ENCODE results near the gene MOV10. TPM values are rescaled to one million over a fixed set of nuclear protein-coding genes. Genes with fewer than 3 reads are reported as not detected.

Gene MOV10
- total RNA-seq, 1 experiment from 2014 or later: 13.8 TPM

- no peak overlapping the region for H3K4me3 ChIP-seq (ENCODE audit: low read length)
- no peaks in the 10 kb centered on the region for H3K27me3 ChIP-seq (ENCODE audit: low read length)
- DNase-seq: no peak
- no peak overlapping the region for H3K4me2 ChIP-seq (ENCODE audit: low read depth, low read length, poor library complexity, severe bottlenecking)
- peaks cover 40% of the 10 kb centered on the region for H3K4me1 ChIP-seq (ENCODE audit: low read length)
- no peaks in the 10 kb centered on the region for H3K36me3 ChIP-seq (ENCODE audit: insufficient read depth, low read length)
- no peak overlapping the region for H3K27ac ChIP-seq (ENCODE audit: low read length)
- H2AFZ ChIP-seq (ENCODE audit: low read length): no peak overlapping the region
- H3K79me2 ChIP-seq (ENCODE audit: low read length): no peaks in the 10 kb centered on the region
- H3K9ac ChIP-seq (ENCODE audit: low read length): no peak overlapping the region
- no peaks in the 10 kb centered on the region for H3K9me3 ChIP-seq (ENCODE audit: low read length)
- H4K20me1 ChIP-seq (ENCODE audit: insufficient read depth, low read depth, low read length): 0 out of 2 replicates have a peak, but pooled peaks cover 7% of the 10 kb centered on the region
- H3K9me2 ChIP-seq (replicated peaks; ENCODE audit: insufficient read depth, low read length): no peaks in the 10 kb centered on the region
Observed at GRCh38 chr1:112702420-112703261, 28.2 kb downstream of the MOV10 start.

- no peak overlapping the region for H3K4me2 ChIP-seq (ENCODE audit: low read depth, low read length, poor library complexity, severe bottlenecking)
- H3K79me2 ChIP-seq (ENCODE audit: low read length): no peaks in the 10 kb centered on the region
- no peaks in the 10 kb centered on the region for H3K27me3 ChIP-seq (ENCODE audit: low read length)
- H3K9ac ChIP-seq (ENCODE audit: low read length): no peak overlapping the region
- H3K9me2 ChIP-seq (replicated peaks; ENCODE audit: insufficient read depth, low read length): no peaks in the 10 kb centered on the region
- no peak overlapping the region for H3K27ac ChIP-seq (ENCODE audit: low read length)
- no peak overlapping the region for H3K4me3 ChIP-seq (ENCODE audit: low read length)
- no peaks in the 10 kb centered on the region for H3K36me3 ChIP-seq (ENCODE audit: insufficient read depth, low read length)
- DNase-seq: no peak
- H2AFZ ChIP-seq (ENCODE audit: low read length): no peak overlapping the region
- peaks cover 40% of the 10 kb centered on the region for H3K4me1 ChIP-seq (ENCODE audit: low read length)
- 0 out of 2 replicates have a peak, but pooled peaks cover 7% of the 10 kb centered on the region for H4K20me1 ChIP-seq (ENCODE audit: insufficient read depth, low read depth, low read length)
- H3K9me3 ChIP-seq (ENCODE audit: low read length): no peaks in the 10 kb centered on the region
Observed at GRCh38 chr1:112703706-112704105, 29.2 kb downstream of the MOV10 start.

GRCh38 chr1:112704391-112704933 lies 30.0 kb downstream of the MOV10 start:
- H3K4me3 ChIP-seq (ENCODE audit: low read length): peak overlapping the region; percentile 65
- H3K36me3 ChIP-seq (ENCODE audit: insufficient read depth, low read length): no peaks in the 10 kb centered on the region
- peak overlapping the region; percentile 42; the same call in 1 of the 2 replicates for H2AFZ ChIP-seq (ENCODE audit: low read length)
- no peaks in the 10 kb centered on the region for H3K79me2 ChIP-seq (ENCODE audit: low read length)
- H3K9me3 ChIP-seq (ENCODE audit: low read length): no peaks in the 10 kb centered on the region
- H3K27ac ChIP-seq (ENCODE audit: low read length): no peak overlapping the region
- H3K4me1 ChIP-seq (ENCODE audit: low read length): peaks cover 40% of the 10 kb centered on the region
- 0 out of 2 replicates have a peak, but pooled peaks cover 7% of the 10 kb centered on the region for H4K20me1 ChIP-seq (ENCODE audit: insufficient read depth, low read depth, low read length)
- H3K27me3 ChIP-seq (ENCODE audit: low read length): no peaks in the 10 kb centered on the region
- no peak for DNase-seq
- peak overlapping the region; percentile 70 for H3K4me2 ChIP-seq (ENCODE audit: low read depth, low read length, poor library complexity, severe bottlenecking)
- H3K9ac ChIP-seq (ENCODE audit: low read length): peak overlapping the region; percentile 66
- H3K9me2 ChIP-seq (replicated peaks; ENCODE audit: insufficient read depth, low read length): no peaks in the 10 kb centered on the region

- Histone ChIP-seq H2AFZ (ENCODE audit: low read length) (peak overlapping the region; percentile 53; the same call in 1 of the 2 replicates), H3K4me3 (ENCODE audit: low read length) (peak overlapping the region; percentile 65), H3K4me2 (ENCODE audit: low read depth, low read length, poor library complexity, severe bottlenecking) (peak overlapping the region; percentile 70), H3K27me3 (ENCODE audit: low read length) (no peaks in the 10 kb centered on the region), H3K27ac (ENCODE audit: low read length) (peak overlapping the region; percentile 49), H4K20me1 (ENCODE audit: insufficient read depth, low read depth, low read length) (0 out of 2 replicates have a peak, but pooled peaks cover 7% of the 10 kb centered on the region), H3K9me2 (replicated peaks; ENCODE audit: insufficient read depth, low read length) (no peaks in the 10 kb centered on the region), H3K36me3 (ENCODE audit: insufficient read depth, low read length) (no peaks in the 10 kb centered on the region), H3K9ac (ENCODE audit: low read length) (peak overlapping the region; percentile 66), H3K9me3 (ENCODE audit: low read length) (no peaks in the 10 kb centered on the region), H3K79me2 (ENCODE audit: low read length) (no peaks in the 10 kb centered on the region), H3K4me1 (ENCODE audit: low read length) (peaks cover 40% of the 10 kb centered on the region)
- peak; percentile 93 for DNase-seq
Observed at GRCh38 chr1:112704934-112705627, 30.6 kb downstream of the MOV10 start.

- Histone ChIP-seq H3K9ac (ENCODE audit: low read length) (peak within 1 kb of the TSS; percentile 68), H3K4me2 (ENCODE audit: low read depth, low read length, poor library complexity, severe bottlenecking) (peak within 1 kb of the TSS; percentile 77), H4K20me1 (ENCODE audit: insufficient read depth, low read depth, low read length) (0 out of 2 replicates have a peak, but pooled peaks cover 7% of the 10 kb centered on the region), H3K27ac (ENCODE audit: low read length) (no peak within 1 kb of the TSS), H3K9me3 (ENCODE audit: low read length) (no peaks in the 10 kb centered on the region), H3K4me3 (ENCODE audit: low read length) (peak within 1 kb of the TSS; percentile 65; the same call in 1 of the 2 replicates), H3K79me2 (ENCODE audit: low read length) (no peaks in the 10 kb centered on the region), H3K36me3 (ENCODE audit: insufficient read depth, low read length) (no peaks in the 10 kb centered on the region), H3K27me3 (ENCODE audit: low read length) (no peaks in the 10 kb centered on the region), H2AFZ (ENCODE audit: low read length) (no peak within 1 kb of the TSS), H3K4me1 (ENCODE audit: low read length) (peaks cover 29% of the 10 kb centered on the region), H3K9me2 (replicated peaks; ENCODE audit: insufficient read depth, low read length) (no peaks in the 10 kb centered on the region)
- peak; percentile 72 for DNase-seq
Observed at GRCh38 chr1:112706505-112707220, 32.2 kb downstream of the MOV10 start, which contains the start of gene RHOC. Gene RHOC (minus strand): TSS chr1:112707127. CDS start chr1:112703799, 3,328 bp downstream.

- Histone ChIP-seq H3K9me2 (replicated peaks; ENCODE audit: insufficient read depth, low read length) (no peaks in the 10 kb centered on the region), H3K4me2 (ENCODE audit: low read depth, low read length, poor library complexity, severe bottlenecking) (peak overlapping the region; percentile 77), H2AFZ (ENCODE audit: low read length) (no peak overlapping the region), H3K27ac (ENCODE audit: low read length) (no peak overlapping the region), H4K20me1 (ENCODE audit: insufficient read depth, low read depth, low read length) (0 out of 2 replicates have a peak, but pooled peaks cover 4% of the 10 kb centered on the region), H3K9ac (ENCODE audit: low read length) (peak overlapping the region; percentile 68), H3K4me1 (ENCODE audit: low read length) (peaks cover 29% of the 10 kb centered on the region), H3K36me3 (ENCODE audit: insufficient read depth, low read length) (no peaks in the 10 kb centered on the region), H3K9me3 (ENCODE audit: low read length) (no peaks in the 10 kb centered on the region), H3K27me3 (ENCODE audit: low read length) (no peaks in the 10 kb centered on the region), H3K79me2 (ENCODE audit: low read length) (no peaks in the 10 kb centered on the region), H3K4me3 (ENCODE audit: low read length) (peak overlapping the region; percentile 63; the same call in 1 of the 2 replicates)
- DNase-seq: peak; percentile 80
Observed at GRCh38 chr1:112707221-112708001, 33.0 kb downstream of the MOV10 start.

- H2AFZ ChIP-seq (ENCODE audit: low read length): no peak overlapping the region
- no peak overlapping the region for H3K27ac ChIP-seq (ENCODE audit: low read length)
- H3K4me2 ChIP-seq (ENCODE audit: low read depth, low read length, poor library complexity, severe bottlenecking): no peak overlapping the region
- no peak overlapping the region for H3K4me3 ChIP-seq (ENCODE audit: low read length)
- H3K27me3 ChIP-seq (ENCODE audit: low read length): no peaks in the 10 kb centered on the region
- peaks cover 29% of the 10 kb centered on the region for H3K4me1 ChIP-seq (ENCODE audit: low read length)
- H3K79me2 ChIP-seq (ENCODE audit: low read length): no peaks in the 10 kb centered on the region
- no peaks in the 10 kb centered on the region for H3K9me2 ChIP-seq (replicated peaks; ENCODE audit: insufficient read depth, low read length)
- H3K9ac ChIP-seq (ENCODE audit: low read length): no peak overlapping the region
- no peaks in the 10 kb centered on the region for H3K9me3 ChIP-seq (ENCODE audit: low read length)
- no peak for DNase-seq
- 0 out of 2 replicates have a peak, but pooled peaks cover 4% of the 10 kb centered on the region for H4K20me1 ChIP-seq (ENCODE audit: insufficient read depth, low read depth, low read length)
- no peaks in the 10 kb centered on the region for H3K36me3 ChIP-seq (ENCODE audit: insufficient read depth, low read length)
Observed at GRCh38 chr1:112708002-112708448, 33.6 kb downstream of the MOV10 start.
